K562 (cell line): ENCODE data around the gene TRDMT1. TPM values are rescaled to one million over a fixed set of nuclear protein-coding genes. Genes with fewer than 3 reads are reported as not detected.
A peak's percentile ranks its signal among the peaks of the same experiment; 100 is the strongest.

ENCODE experiments used
- ATAC-seq: fragments of 200-7000 bp; cut with Tn5 transposase; 3 replicates; pipeline ENCODE4 v1.9.1; 2020; ENCODE audit warnings: moderate library complexity
- BruUV-seq: library from RNA; stranded (reverse); fragments of 400-500 nt; replicated peaks from 2 replicates; lab custom pipeline; 2021; lab: Mats Ljungman, UMichigan
- CTCF ChIA-PET: fragments of 300-600 bp; formaldehyde crosslinking; extraction: SDS; loops from one replicate; lab custom pipeline; 2021; ENCODE audit warnings: low intra/inter-chr PET ratio; lab: Yijun Ruan, JAX
- POLR2A ChIA-PET: fragments of 300-600, 350-650 bp; sonication (Branson Sonifier 250); formaldehyde crosslinking; extraction: SDS; loops from one replicate; lab custom pipeline; 2021; ENCODE audit warnings: antibody characterized with exemption, inconsistent platforms; lab: Yijun Ruan, JAX
- DNase-seq, 4 experiments: peaks; one replicate each; pipeline versions ENCODE4 v3.0.0 to v3.0.0-alpha.2; 2011 to 2018; ENCODE audit warnings: low spot score in 3 of 4, mixed read lengths in 3 of 4; ENCODE audit errors: extremely low read depth in 1 of 4
- FAIRE-seq: peaks from 2 replicates; lab custom pipeline; 2011; peaks lifted over from hg19 to GRCh38; lab: Jason Lieb, UNC
- H2AFZ ChIP-seq: 2 replicates; pipeline ENCODE4 v1.6.0; 2011; ENCODE audit warnings: low read depth, low read length, control low read depth, inconsistent platforms
- H3K27ac ChIP-seq: fragments of 200-600 bp; 3 replicates; pipeline ENCODE4 v1.8.0; 2011; ENCODE audit warnings: low read depth, mild to moderate bottlenecking, control low read depth, inconsistent platforms, low read length, moderate library complexity, mixed read lengths; ENCODE audit errors: extremely low read depth
- H3K27me3 ChIP-seq, 2 experiments: fragments of 300-600 bp in 1 of 2; 2 replicates in 1 of 2; 3 replicates in 1 of 2; pipeline versions ENCODE4 v1.6.0 to v1.8.0; 2011; ENCODE audit warnings: inconsistent platforms in 2 of 2, low read length in 2 of 2, mild to moderate bottlenecking in 1 of 2, mixed read lengths in 1 of 2, moderate library complexity in 1 of 2; ENCODE audit not compliant: control insufficient read depth in 2 of 2, insufficient read depth in 2 of 2
- H3K36me3 ChIP-seq: fragments of 300-600 bp; 3 replicates; pipeline ENCODE4 v1.8.0; 2011; ENCODE audit warnings: mild to moderate bottlenecking, low read length, inconsistent platforms; ENCODE audit not compliant: control insufficient read depth, insufficient read depth
- H3K4me1 ChIP-seq, 2 experiments: fragments of 200-600 bp in 1 of 2; replicated peaks in 1 of 2; 2 replicates in 1 of 2; 3 replicates in 1 of 2; pipeline versions ENCODE4 v1.5.1 to v1.8.0; 2011; ENCODE audit warnings: inconsistent platforms in 2 of 2, low read length in 2 of 2, mild to moderate bottlenecking in 1 of 2, mixed read lengths in 1 of 2, moderate library complexity in 1 of 2; ENCODE audit not compliant: control insufficient read depth in 2 of 2, insufficient read depth in 2 of 2
- H3K4me2 ChIP-seq: 2 replicates; pipeline ENCODE4 v1.6.1; 2011; ENCODE audit warnings: low read length, control low read depth, inconsistent platforms, mixed read lengths; ENCODE audit not compliant: insufficient read depth
- H3K4me3 ChIP-seq: fragments of 200-600 bp; sonication (generic), shearing (Covaris generic); 2 replicates; pipeline ENCODE4 v1.5.1; 2016; ENCODE audit warnings: control low read depth, inconsistent platforms
- H3K79me2 ChIP-seq: fragments of 200-600 bp; 3 replicates; pipeline ENCODE4 v1.8.0; 2011; ENCODE audit warnings: low read length, inconsistent platforms; ENCODE audit not compliant: control insufficient read depth, insufficient read depth
- H3K9ac ChIP-seq, 2 experiments: 2 replicates each; pipeline versions ENCODE4 v1.6.0 to v1.6.1; 2011; ENCODE audit warnings: low read depth in 2 of 2, low read length in 2 of 2, control low read depth in 1 of 2, inconsistent platforms in 1 of 2, mild to moderate bottlenecking in 1 of 2, mixed read lengths in 1 of 2; ENCODE audit not compliant: insufficient read depth in 1 of 2
- H3K9me1 ChIP-seq: one replicate; pipeline ENCODE4 v1.6.0; 2011; ENCODE audit warnings: inconsistent platforms, mild to moderate bottlenecking, low read length, moderate library complexity; ENCODE audit not compliant: control insufficient read depth, insufficient read depth
- H3K9me3 ChIP-seq: replicated peaks from 2 replicates; pipeline ENCODE4 v1.5.1; 2011; ENCODE audit warnings: low read depth, low read length, inconsistent platforms; ENCODE audit not compliant: control insufficient read depth, insufficient read depth
- H4K20me1 ChIP-seq: replicated peaks from 2 replicates; pipeline ENCODE4 v1.6.1; 2011; ENCODE audit warnings: low read length, inconsistent platforms, mixed read lengths; ENCODE audit not compliant: control insufficient read depth, insufficient read depth
- EGR1 ChIP-seq: fragments of 450-650 bp; conservative IDR thresholded peaks from 2 replicates; pipeline ENCODE4 v1.6.1; 2017; ENCODE audit warnings: mild to moderate bottlenecking
- ESRRB ChIP-seq: fragments of 250-450 bp; sonication (Bioruptor Pico); IDR thresholded peaks from 2 replicates; pipeline ENCODE4 v1.5.0; 2020; ENCODE audit warnings: mild to moderate bottlenecking, moderate library complexity, borderline replicate concordance
- ILF3 ChIP-seq: fragments of 450-650 bp; IDR thresholded peaks from 2 replicates; pipeline ENCODE4 v1.6.1; 2018; ENCODE audit warnings: antibody characterized with exemption, mild to moderate bottlenecking, moderate library complexity, borderline replicate concordance
- MITF ChIP-seq: IDR thresholded peaks from 2 replicates; pipeline ENCODE4 v1.6.1; 2014; ENCODE audit warnings: antibody characterized with exemption
- MTA1 ChIP-seq: fragments of 450-650 bp; IDR thresholded peaks from 2 replicates; pipeline ENCODE4 v1.6.1; 2017; ENCODE audit warnings: borderline replicate concordance
- PYGO2 ChIP-seq: fragments of 450-650 bp; IDR thresholded peaks from 2 replicates; pipeline ENCODE4 v1.6.1; 2016; ENCODE audit warnings: mild to moderate bottlenecking, missing genetic modification characterization, moderate library complexity, missing compliant biosample characterization
- TEAD1 ChIP-seq, 2 experiments: fragments of 450-650 bp in 1 of 2; sonication (generic) in 1 of 2; formaldehyde crosslinking; IDR thresholded peaks; 2 replicates each; pipeline versions ENCODE4 v1.4.0 to v1.8.0; 2020 to 2022; ENCODE audit warnings: mild to moderate bottlenecking in 2 of 2, missing genetic modification reagents in 1 of 2
- THRA ChIP-seq: fragments of 450-650 bp; IDR thresholded peaks from 2 replicates; pipeline ENCODE4 v1.6.1; 2017; ENCODE audit warnings: mild to moderate bottlenecking, moderate library complexity
- TSHZ1 ChIP-seq: fragments of 250-450 bp; sonication (Bioruptor Pico); IDR thresholded peaks from 2 replicates; pipeline ENCODE4 v1.4.0; 2020; ENCODE audit warnings: mild to moderate bottlenecking, moderate library complexity
- ZBTB8A ChIP-seq: fragments of 450-650 bp; IDR thresholded peaks from 2 replicates; pipeline ENCODE4 v1.6.1; 2018; ENCODE audit warnings: mild to moderate bottlenecking, moderate library complexity; ENCODE audit not compliant: partially characterized antibody
- ZNF121 ChIP-seq: sonication (generic); formaldehyde crosslinking; conservative IDR thresholded peaks from 2 replicates; pipeline ENCODE4 v1.8.0; 2022; ENCODE audit warnings: missing genetic modification reagents
- ZNF23 ChIP-seq: fragments of 250-450 bp; sonication (Bioruptor Pico); IDR thresholded peaks from 2 replicates; pipeline ENCODE4 v1.4.0; 2020; ENCODE audit warnings: mild to moderate bottlenecking
- ZNF696 ChIP-seq: fragments of 250-450 bp; sonication (Bioruptor Pico); conservative IDR thresholded peaks from 2 replicates; pipeline ENCODE4 v1.4.0; 2020; ENCODE audit warnings: mild to moderate bottlenecking, moderate library complexity
- WGBS: fragments of 100-300 bp; shearing (Covaris generic); methylation state at CpG from one replicate; pipeline ENCODE4 v1.1.6; 2016; ENCODE audit warnings: low coverage, mixed read lengths; ENCODE audit not compliant: insufficient coverage; ENCODE audit errors: missing lambda C conversion rate; 5-methylcytosine and 5-hydroxymethylcytosine counted together
- in situ Hi-C: fragments of 300-500 bp; cut with MboI; formaldehyde crosslinking; loops from 4 replicates; pipeline ENCODE4 v1.15.0; 2018; ENCODE audit warnings: inconsistent platforms, mixed read lengths
- intact Hi-C: fragments of 100-400 bp; cut with micrococcal nuclease; formaldehyde crosslinking; loops from 2 replicates; pipeline ENCODE4 v1.14.2; 2022
- polyA plus RNA-seq, 8 experiments: library from polyadenylated mRNA; depleted of rRNA in 4 of 8; stranded (reverse) in 5 of 8; unstranded in 3 of 8; fragments of >200 nt; fragmentation: Nextera tagmentation in 2 of 8; fragmentation: Illumina TruSeq in 1 of 8; extraction: Ambion mirVana in 2 of 8; extraction: Trizol in 1 of 8; gene quantifications; 2 replicates each; pipeline versions ENCODE4 v1.2.1 to v1.2.3, GENCODE V29; 2011 to 2014; ENCODE audit warnings: inconsistent platforms in 1 of 8, missing spikeins in 1 of 8
- total RNA-seq, 7 experiments: library from RNA; depleted of rRNA in 6 of 7; stranded (reverse); fragments of >200 nt in 6 of 7; fragmentation: Illumina TruSeq in 2 of 7; extraction: Trizol in 2 of 7; gene quantifications; 2 replicates each; pipeline versions ENCODE4 v1.2.1 to v1.2.3, GENCODE V29; 2011 to 2021; ENCODE audit warnings: low replicate concordance in 1 of 7

TRDMT1 gene
- total and polyA plus RNA-seq, 9 of the 15 experiments (the other 6 are each of a cell fraction or from before 2014, with no cell fraction given), result 5.4 to 12.6 (median 9.3) TPM

DNA sequence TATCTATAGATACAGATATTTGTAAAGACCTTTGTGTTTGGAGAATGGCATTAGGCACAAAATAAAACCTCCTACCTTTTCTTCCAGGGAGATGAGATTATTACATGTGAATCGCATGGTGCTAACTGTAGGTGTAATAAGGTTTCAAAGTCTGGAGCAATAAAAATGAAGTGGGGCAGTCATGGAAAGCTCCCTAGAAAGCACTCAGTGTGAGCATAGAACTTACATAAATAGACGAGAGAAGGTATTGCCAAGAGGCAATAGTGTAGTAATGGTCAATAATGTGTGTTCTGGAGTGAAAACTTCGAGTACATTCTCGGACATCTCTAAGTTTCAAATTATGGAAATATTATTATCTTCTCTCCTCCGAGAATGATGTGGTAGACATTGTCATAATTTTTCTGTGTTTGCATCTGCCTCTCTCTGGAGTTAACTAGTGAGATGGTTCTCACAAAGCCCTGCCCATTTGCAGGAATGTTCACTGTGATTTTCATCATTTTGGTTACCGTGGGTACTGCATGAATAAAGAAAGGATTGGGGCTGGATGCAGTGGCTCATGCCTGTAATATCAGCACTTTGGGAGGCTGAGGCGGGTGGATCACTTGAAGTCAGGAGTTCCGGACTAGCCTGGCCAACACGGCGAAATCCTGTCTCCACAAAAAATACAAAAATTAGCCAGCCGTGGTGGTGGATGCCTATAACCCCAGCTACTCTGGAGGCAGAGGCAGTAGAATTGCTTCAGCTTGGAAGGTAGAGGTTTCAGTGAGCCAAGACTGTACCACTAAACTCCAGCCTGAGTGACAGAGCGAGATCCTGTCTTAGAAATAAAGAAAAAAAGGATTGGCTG, 37.2 kb upstream of the TRDMT1 start (continued):
- no peak for TF ChIP-seq PYGO2 (tag)
- no peak for TF ChIP-seq MTA1

DNA sequence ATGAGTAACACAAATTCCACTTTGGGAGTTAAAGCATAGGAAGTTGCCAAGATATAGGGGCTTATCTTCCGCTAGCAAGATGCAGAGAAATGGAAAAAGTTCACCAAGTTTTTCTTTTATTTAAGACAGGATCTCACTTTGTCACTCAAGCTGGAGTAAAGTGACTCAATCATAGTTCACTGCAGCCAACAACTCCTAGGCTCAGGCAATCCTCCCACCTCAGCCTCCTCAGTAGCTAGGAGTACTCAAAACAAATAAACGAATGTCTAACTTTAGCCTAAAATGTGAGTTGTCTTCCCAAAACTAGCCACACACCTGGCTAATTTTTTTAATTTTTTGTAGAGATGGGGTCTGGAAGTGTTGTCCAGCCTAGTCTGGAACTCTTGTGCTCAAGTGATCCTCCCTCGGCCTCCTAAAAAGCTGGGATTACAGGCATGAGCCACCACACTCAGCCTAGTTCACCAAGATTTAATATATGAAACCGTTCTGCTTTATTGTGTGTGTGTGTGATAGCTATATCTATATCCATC, 36.5 kb upstream of the TRDMT1 start:
- ChIA-PET POLR2A (interaction anchor here (0.8 to 1.3 kb wide), 4 partner anchors 8 to 402 kb away, joined by 3 to 5 read pairs (median 4); partner anchors contain the start of gene TRDMT1), CTCF (no interaction called here)
- DNase-seq (peak in 1 of 4 experiments; percentile 37), FAIRE-seq (no peak), ATAC-seq (peak; percentile 54)
- no TSS peak for BruUV-seq
- Histone ChIP-seq H3K4me3 (no peak overlapping the region), H3K36me3 (peaks cover 46% of the 10 kb centered on the region), H4K20me1 (no peaks in the 10 kb centered on the region), H3K4me2 (no peak overlapping the region), H2AFZ (no peak overlapping the region), H3K27ac (no peak overlapping the region), H3K9me1 (no peaks in the 10 kb centered on the region), H3K9me3 (no peaks in the 10 kb centered on the region), H3K79me2 (no peaks in the 10 kb centered on the region), H3K9ac (no peak overlapping the region), H3K4me1 (0 out of 5 replicates have a peak, but pooled peaks cover 0 to 2% of the 10 kb centered on the region in 2 experiments), H3K27me3 (no peaks in the 10 kb centered on the region)
- intact Hi-C loops (no loop called here), in situ Hi-C loops (no loop called here)
- WGBS, result 48% methylated on average over 4 of the region's 4 CpGs
- peak in 1 of 2 experiments; percentile 47; a peak in 1 of 4 replicates for TF ChIP-seq TEAD1 (CRISPR knock-in tag; IDR thresholded peaks at IDR 0.05)
- peak; percentile 90 for TF ChIP-seq ILF3
- no peak for TF ChIP-seq EGR1
- peak; percentile 13; the same call in 1 of the 2 replicates for TF ChIP-seq ESRRB (CRISPR knock-in tag)
- TF ChIP-seq ZNF121 (CRISPR knock-in tag), result peak; percentile 66; the same call in 1 of the 2 replicates
- no peak for TF ChIP-seq THRA
- no peak for TF ChIP-seq ZBTB8A
- no peak for TF ChIP-seq MITF
- no peak for TF ChIP-seq TSHZ1
- TF ChIP-seq ZNF696, result peak; percentile 44; the same call in 1 of the 2 replicates
- TF ChIP-seq ZNF23 (CRISPR knock-in tag), result no peak
